H54 (cell line): Measurements from ENCODE around the gene PMS2.
"Not testable (repeated sequence)": the region's sequence is repeated elsewhere in the genome, so short reads cannot be mapped to it uniquely, and the experiment has no call there.

ENCODE experiments used
- DNase-seq: peaks from one replicate; pipeline ENCODE4 v3.0.0; 2011; ENCODE audit warnings: low spot score, mixed read lengths; ENCODE audit not compliant: insufficient read length
- FAIRE-seq: peaks from 3 replicates; lab custom pipeline; 2011; peaks lifted over from hg19 to GRCh38; lab: Jason Lieb, UNC
- POLR2A ChIP-seq: IDR thresholded peaks from 2 replicates; pipeline ENCODE4 v1.6.1; 2011; ENCODE audit warnings: low read depth, mild to moderate bottlenecking, low read length

Gene PMS2, protein sequence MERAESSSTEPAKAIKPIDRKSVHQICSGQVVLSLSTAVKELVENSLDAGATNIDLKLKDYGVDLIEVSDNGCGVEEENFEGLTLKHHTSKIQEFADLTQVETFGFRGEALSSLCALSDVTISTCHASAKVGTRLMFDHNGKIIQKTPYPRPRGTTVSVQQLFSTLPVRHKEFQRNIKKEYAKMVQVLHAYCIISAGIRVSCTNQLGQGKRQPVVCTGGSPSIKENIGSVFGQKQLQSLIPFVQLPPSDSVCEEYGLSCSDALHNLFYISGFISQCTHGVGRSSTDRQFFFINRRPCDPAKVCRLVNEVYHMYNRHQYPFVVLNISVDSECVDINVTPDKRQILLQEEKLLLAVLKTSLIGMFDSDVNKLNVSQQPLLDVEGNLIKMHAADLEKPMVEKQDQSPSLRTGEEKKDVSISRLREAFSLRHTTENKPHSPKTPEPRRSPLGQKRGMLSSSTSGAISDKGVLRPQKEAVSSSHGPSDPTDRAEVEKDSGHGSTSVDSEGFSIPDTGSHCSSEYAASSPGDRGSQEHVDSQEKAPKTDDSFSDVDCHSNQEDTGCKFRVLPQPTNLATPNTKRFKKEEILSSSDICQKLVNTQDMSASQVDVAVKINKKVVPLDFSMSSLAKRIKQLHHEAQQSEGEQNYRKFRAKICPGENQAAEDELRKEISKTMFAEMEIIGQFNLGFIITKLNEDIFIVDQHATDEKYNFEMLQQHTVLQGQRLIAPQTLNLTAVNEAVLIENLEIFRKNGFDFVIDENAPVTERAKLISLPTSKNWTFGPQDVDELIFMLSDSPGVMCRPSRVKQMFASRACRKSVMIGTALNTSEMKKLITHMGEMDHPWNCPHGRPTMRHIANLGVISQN

DNA sequence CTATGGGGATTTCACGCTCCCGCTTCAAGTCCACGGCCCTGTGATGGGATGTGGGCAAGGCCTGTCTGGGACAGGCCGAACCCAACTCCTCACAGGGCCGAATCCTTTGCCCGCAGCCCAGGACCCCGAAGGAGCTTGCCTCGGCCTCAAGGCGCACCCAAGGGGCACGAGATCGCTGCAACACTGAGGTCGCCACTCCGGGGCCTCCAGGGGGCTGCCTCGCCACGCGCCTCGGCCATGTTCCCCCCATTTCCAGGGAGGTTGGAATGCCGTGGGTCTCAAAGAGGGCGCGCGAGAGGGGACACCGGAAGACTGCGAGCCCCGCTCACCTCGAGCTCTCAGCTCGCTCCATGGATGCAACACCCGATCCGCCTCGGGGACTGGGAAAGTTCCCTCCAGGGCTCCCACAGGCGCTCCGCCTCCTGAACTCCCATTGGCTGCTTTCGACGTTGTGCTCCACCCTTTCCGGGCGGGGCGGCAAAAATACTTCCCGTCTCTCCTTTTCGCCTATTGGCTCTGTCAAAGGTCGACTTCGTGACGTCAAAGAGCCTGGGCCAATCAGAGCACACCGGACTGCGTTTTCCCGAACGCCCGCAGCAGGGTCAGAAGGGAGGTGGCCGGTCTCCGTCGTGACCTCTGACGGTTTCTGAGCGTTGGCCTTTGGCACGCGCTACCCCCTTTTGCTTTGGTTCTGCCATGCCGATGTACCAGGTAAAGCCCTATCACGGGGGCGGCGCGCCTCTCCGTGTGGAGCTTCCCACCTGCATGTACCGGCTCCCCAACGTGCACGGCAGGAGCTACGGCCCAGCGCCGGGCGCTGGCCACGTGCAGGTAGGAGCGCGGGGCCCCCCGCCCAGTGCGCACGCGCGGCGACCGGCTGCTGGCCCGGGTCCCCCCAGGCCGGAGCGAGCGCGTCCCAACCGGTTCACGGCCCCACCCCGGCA lies at the start of gene PMS2, which contains the start of gene AIMP2:
PMS2 (minus strand) TSS at position 382 of the 944 bp plus-strand sequence; CDS start at position 352, 30 bp downstream.
AIMP2 (plus strand) TSS at position 605 of the 944 bp plus-strand sequence; CDS start at position 697, 92 bp downstream.
- FAIRE-seq (peak; percentile 87), DNase-seq (peak; percentile 97)
- peak; percentile 88 for TF ChIP-seq POLR2A

DNA sequence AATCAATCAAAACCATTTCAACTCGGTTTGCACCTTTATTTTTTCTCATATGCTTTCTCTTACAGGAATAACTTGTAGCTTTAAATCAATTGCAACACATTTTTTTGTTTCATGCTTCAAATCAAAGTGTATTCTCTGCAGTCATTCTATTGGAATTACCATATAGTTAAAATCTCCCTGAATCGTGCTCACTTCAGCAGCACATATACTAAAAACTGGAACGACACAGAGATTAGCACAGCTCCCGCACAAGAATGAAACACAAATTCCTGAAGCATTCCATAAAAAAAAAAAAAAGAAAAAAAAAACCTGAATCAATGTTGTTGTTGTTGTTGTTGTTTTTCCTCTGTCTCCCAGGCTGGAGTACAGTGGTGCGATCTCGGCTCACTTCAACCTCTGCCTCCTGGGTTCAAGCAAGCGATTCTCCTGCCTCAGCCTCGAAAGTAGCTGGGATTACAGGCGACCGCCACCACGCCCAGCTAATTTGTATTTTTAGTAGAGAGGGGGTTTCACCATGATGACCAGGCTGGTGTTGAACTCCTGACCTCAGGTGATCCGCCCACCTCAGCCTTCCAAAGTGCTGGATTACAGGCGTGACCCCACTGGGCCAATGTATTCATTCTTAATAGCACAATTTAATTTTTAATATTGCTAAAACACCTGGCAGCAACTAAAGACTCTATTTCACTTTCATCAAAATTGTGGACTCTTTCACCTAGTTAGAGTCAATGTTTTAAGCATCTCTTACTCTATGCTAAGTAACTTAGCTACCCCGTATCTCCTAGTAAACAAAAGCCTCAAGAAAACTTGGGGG lies 48.7 kb upstream of the PMS2 start:
- FAIRE-seq (no peak), DNase-seq (no peak)
- TF ChIP-seq POLR2A: no peak

- no peak for TF ChIP-seq POLR2A
- FAIRE-seq (no peak), DNase-seq (no peak)
Measured at GRCh38 chr7:6056616-6057015, 47.8 kb upstream of the PMS2 start.

DNA sequence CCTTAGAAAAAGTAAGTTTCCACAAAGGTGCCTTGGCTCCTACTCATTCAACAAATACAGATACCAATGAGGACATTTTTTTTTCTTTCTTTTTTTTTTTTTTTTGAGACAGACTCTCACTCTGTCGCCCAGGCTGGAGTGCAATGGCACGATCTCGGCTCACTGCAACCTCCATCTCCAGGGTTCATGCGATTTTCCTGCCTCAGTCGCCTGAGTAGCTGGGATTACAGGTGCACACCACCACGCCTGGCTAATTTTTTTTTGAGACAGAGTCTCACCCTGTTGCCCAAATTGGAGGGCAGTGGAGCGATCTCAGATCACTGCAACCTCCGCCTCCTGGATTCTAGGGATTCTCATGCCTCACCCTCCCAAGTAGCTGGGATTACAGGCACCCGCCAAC lies 42.3 kb upstream of the PMS2 start:
- FAIRE-seq, DNase-seq: not testable (repeated sequence)

DNA sequence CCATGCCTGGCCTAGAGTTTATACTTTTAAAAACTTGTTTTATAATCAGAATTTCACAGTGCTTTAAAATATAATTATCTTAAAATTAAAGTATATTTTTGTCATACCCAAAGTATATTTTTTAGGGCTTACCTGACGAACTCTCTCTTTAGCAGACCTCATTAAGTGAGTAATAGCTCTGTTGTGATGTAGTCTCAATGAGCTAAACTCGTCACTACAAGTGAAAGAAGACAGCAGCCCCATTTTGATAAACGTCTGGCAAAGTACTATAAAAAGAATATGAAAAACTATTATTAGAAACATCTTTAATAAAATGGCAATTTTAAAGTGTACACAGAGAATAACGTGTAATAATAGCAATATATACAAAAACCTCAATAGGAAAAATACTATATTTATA lies 40.9 kb upstream of the PMS2 start:
- FAIRE-seq (no peak), DNase-seq (no peak)
- no peak for TF ChIP-seq POLR2A

DNA sequence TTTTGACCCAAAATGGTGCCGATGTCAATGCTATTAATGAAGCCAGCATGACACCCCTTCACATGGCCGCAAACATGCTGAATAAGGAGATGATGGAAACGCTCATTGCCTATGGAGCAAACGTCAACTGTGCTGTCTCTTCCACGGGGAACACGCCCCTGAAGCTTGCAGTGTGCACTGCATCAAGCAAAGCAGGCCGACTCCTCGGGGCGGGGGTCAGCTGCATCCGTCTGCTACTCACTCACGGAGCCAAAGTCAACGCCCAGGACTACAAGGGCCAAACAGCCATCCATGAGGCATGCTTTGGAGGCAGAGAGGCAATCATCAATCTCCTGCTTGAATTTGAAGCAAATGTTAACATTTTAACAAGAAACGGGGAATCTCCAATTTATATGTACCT lies 26.8 kb upstream of the PMS2 start:
- FAIRE-seq (no peak), DNase-seq (no peak)
- TF ChIP-seq POLR2A: no peak

DNA sequence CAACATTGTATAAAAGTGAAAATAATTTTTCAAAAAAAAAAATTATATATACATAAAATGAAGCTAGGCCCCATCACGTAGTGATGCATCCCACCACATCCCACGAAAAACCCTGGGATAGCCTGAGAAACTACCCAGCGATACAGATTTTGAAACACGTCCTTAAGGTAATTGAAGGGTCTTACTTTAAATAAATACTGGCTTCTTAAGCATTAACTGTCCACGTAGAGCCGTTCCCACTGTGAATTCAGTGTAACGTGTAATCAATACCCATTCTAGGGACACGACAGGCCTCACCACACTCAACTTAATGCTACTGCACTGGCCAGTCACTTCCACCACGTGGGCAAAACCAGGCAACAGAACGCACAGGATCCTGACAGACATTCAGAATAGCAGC lies 26.3 kb upstream of the PMS2 start:
- FAIRE-seq: no peak

GRCh38 chr7:6032641-6033040 lies 23.8 kb upstream of the PMS2 start:
- FAIRE-seq (no peak), DNase-seq (no peak)
- no peak for TF ChIP-seq POLR2A

More for the DNA sequence above, 26.3 kb upstream of the PMS2 start:
- TF ChIP-seq POLR2A: no peak
- DNase-seq: no peak

DNA sequence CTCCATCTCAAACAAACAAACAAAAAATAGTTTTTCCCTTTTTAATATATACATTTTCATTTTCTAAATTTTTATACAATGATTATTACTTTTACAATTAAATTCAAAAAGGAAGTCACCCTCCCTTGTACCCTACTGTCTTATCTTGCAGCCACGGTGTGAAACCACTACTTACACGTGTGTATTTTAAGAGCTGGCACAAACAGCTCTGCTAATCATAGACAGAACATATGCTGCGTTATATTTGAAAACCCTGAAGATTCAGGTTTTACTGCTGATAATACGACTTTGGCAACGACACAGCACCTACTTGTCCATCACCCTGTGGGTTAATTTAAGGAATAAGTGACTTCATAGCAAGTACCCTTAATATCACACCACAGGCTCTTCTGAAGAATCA lies 23.3 kb upstream of the PMS2 start:
- DNase-seq (no peak), FAIRE-seq (no peak)
- TF ChIP-seq POLR2A: no peak

DNA sequence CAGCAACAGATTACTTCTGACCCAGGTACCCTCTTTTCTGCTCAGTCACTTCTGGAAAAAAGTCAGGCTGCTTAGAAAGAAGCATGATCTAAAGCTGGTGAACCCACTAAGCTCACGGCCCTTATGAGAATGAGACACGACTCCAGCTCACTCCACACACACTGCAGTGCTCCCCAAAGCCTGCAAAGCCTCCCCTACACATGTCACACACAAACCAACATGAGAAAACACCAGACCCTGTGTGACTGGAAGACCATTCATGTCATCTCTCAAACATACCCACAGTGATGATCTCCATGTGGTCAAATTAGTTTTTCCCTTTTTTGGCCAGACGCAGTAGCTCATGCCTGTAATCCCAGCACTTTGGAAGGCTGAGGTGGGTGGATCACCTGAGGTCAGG lies 22.7 kb upstream of the PMS2 start:
- FAIRE-seq (no peak), DNase-seq (no peak)
- TF ChIP-seq POLR2A: no peak

DNA sequence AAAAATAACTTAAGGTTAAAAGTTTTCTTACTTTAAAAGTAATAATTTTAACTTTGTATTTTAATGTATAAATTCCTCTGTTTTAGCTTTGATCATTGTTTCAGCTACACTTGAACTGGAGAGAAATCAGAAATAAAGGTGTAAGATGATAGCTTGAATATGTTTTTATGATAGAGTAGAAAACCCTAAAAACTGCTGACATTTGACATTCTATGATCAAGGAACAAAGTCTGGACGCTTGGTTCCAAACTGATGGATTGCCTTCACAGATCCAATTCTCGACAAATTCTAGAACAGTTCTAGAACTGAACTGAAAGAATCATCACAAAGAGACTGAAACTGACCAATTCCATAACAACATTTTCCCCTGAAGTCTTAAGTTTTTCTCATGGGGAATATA lies 22.1 kb upstream of the PMS2 start, which contains the start of gene ANKRD61:
ANKRD61 (plus strand) TSS at position 389 of the 400 bp plus-strand sequence; CDS start at position 389, 0 bp downstream.
- DNase-seq (no peak), FAIRE-seq (no peak)
- TF ChIP-seq POLR2A: no peak

DNA sequence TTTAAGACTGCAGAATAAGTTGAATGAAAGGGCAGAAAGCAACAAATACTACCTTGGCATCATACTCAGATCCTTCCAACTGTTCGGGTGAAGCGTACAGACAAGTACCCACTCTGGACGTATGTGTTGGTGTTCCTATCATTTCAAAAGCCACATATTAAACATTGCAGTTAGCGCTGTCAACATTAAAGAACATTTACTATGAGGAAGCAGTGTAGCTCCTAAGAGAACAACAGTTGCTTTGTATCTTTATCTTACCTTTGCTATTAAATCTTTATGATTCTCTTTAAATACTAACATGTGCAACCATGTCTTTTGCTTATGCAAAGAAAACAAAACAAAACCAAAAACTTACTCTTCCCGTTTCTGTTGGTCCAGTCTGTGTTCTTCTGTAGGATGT lies 19.7 kb upstream of the PMS2 start:
- no peak for TF ChIP-seq POLR2A
- no peak for DNase-seq
- no peak for FAIRE-seq
